Prostate gland (tissue), 2 donors: ENCODE data around the gene TMC8. TPM values are rescaled to one million over a fixed set of nuclear protein-coding genes. Genes with fewer than 3 reads are reported as not detected.

Source experiments
- DNase-seq: peaks from one replicate; pipeline ENCODE4 v3.0.0-alpha.2; 2019; ENCODE audit warnings: low spot score
- H3K27ac ChIP-seq, 2 donors: fragments of 200-600 bp; sonication (generic); 2 replicates each; pipeline ENCODE4 v1.5.1; 2017 to 2019
- H3K27me3 ChIP-seq: fragments of 200-600 bp; sonication (generic); replicated peaks from 2 replicates; pipeline ENCODE4 v1.5.1; 2019; ENCODE audit not compliant: insufficient read depth
- H3K36me3 ChIP-seq, 2 donors: fragments of 200-600 bp; sonication (generic); 1 replicate in 1 of 2; 2 replicates in 1 of 2; pipeline versions ENCODE4 v1.5.1 to v1.8.1; 2017 to 2019
- H3K4me1 ChIP-seq: fragments of 200-600 bp; sonication (generic); replicated peaks from 2 replicates; pipeline ENCODE4 v1.5.1; 2019
- H3K4me3 ChIP-seq, 2 donors: fragments of 200-600 bp; sonication (generic); 2 replicates each; pipeline ENCODE4 v1.5.1; 2017 to 2019
- H3K9me3 ChIP-seq: fragments of 200-600 bp; sonication (generic); 2 replicates; pipeline ENCODE4 v1.5.1; 2017
- POLR2A ChIP-seq: fragments of 450-650 bp; IDR thresholded peaks from one replicate; pipeline ENCODE4 v1.6.1; 2016; ENCODE audit warnings: antibody characterized with exemption, mild to moderate bottlenecking
- POLR2AphosphoS5 ChIP-seq: sonication (generic); formaldehyde crosslinking; IDR thresholded peaks from one replicate; pipeline ENCODE4 v1.6.1; 2017; ENCODE audit warnings: antibody characterized with exemption
- WGBS: methylation state at CpG from one replicate; pipeline ENCODE4 v1.1.5; 2018; 5-methylcytosine and 5-hydroxymethylcytosine counted together
- intact Hi-C: fragments of 100-400 bp; cut with DNase I; formaldehyde crosslinking; loops from one replicate; pipeline ENCODE4 v1.14.2; 2022
- total RNA-seq, 2 donors: library from RNA; depleted of rRNA; stranded (reverse); fragments of >200 nt; gene quantifications; one replicate each; pipeline ENCODE4 v1.1.0, GENCODE V29; 2016
- TF ChIP-seq, protein P1 (sequence below), 4 experiments: fragments of 200-600 bp in 2 of 4; fragments of 450-650 bp in 2 of 4; sonication (generic) in 2 of 4; IDR thresholded peaks; 1 replicate in 3 of 4; 2 replicates in 1 of 4; pipeline ENCODE4 v1.5.1; 2016 to 2019; ENCODE audit warnings: antibody characterized with exemption in 4 of 4, mild to moderate bottlenecking in 2 of 4, moderate library complexity in 2 of 4

TMC8 gene
- total RNA-seq, 2 donors from 2014 or later: 1.2 to 3.3 TPM

GRCh38 chr17:78172249-78173051 is 41.9 kb downstream of the TMC8 start:
- Histone ChIP-seq H3K36me3 (peaks cover 0 to 6% of the 10 kb centered on the region in 2 donors), H3K27ac (peak overlapping the region; percentile 76 to 95), H3K9me3 (no peaks in the 10 kb centered on the region), H3K4me3 (no peak overlapping the region), H3K4me1 (peaks cover 18% of the 10 kb centered on the region), H3K27me3 (no peaks in the 10 kb centered on the region)
- TF ChIP-seq, protein P1, sequence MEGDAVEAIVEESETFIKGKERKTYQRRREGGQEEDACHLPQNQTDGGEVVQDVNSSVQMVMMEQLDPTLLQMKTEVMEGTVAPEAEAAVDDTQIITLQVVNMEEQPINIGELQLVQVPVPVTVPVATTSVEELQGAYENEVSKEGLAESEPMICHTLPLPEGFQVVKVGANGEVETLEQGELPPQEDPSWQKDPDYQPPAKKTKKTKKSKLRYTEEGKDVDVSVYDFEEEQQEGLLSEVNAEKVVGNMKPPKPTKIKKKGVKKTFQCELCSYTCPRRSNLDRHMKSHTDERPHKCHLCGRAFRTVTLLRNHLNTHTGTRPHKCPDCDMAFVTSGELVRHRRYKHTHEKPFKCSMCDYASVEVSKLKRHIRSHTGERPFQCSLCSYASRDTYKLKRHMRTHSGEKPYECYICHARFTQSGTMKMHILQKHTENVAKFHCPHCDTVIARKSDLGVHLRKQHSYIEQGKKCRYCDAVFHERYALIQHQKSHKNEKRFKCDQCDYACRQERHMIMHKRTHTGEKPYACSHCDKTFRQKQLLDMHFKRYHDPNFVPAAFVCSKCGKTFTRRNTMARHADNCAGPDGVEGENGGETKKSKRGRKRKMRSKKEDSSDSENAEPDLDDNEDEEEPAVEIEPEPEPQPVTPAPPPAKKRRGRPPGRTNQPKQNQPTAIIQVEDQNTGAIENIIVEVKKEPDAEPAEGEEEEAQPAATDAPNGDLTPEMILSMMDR (IDR thresholded peaks at IDR 0.05): no peak
- TF ChIP-seq POLR2AphosphoS5 (peak; percentile 16), POLR2A (peak; percentile 25)
- no peak for DNase-seq
- intact Hi-C loops: loop anchor here (10.0 kb wide), 1 partner anchor 128 kb away; no protein-coding TSS in a partner anchor
- 49% methylated on average over 18 of the region's 19 CpGs for WGBS

DNA sequence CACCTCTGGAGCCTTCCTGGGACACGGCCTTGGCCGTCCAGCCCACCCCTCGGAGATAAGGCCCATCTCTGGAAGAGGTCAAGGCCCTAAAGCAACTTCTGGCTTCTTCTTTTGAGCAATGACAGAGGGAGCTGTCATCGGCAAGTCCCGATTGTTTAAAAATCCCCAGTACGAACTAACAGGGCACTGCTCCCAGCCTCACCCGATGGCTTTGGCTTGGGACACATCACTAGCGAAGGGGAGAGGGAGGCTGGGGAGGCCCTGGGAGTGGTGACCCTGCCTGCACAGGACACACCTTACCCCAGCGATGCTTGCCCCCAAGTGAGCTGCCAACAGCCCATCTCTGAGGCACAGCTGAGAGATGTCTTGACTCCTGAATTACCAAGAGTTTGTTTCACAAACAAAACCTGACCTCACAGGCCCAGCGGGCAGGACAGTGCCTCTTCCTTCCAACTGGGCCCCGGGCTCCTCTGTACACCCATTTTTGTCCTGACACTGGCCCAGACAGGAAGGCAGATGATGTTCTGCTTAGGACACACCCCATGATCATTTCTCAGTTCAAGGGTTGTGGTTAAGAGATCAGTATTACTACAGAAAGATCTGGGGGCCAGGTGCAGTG is 42.6 kb downstream of the TMC8 start:
- H3K9me3 ChIP-seq: no peaks in the 10 kb centered on the region
- H3K27me3 ChIP-seq: no peaks in the 10 kb centered on the region
- TF ChIP-seq POLR2A (no peak), POLR2AphosphoS5 (no peak)
- TF ChIP-seq, protein P1 (IDR thresholded peaks at IDR 0.05): no peak
- peak overlapping the region; percentile 76 to 95 for H3K27ac ChIP-seq
- no peak overlapping the region for H3K4me3 ChIP-seq
- DNase-seq: no peak
- peaks cover 18% of the 10 kb centered on the region for H3K4me1 ChIP-seq
- intact Hi-C loops: loop anchor here (10.0 kb wide), 1 partner anchor 128 kb away; no protein-coding TSS in a partner anchor
- peaks cover 0 to 6% of the 10 kb centered on the region in 2 donors for H3K36me3 ChIP-seq
- WGBS: 46% methylated on average over 11 of the region's 11 CpGs

DNA sequence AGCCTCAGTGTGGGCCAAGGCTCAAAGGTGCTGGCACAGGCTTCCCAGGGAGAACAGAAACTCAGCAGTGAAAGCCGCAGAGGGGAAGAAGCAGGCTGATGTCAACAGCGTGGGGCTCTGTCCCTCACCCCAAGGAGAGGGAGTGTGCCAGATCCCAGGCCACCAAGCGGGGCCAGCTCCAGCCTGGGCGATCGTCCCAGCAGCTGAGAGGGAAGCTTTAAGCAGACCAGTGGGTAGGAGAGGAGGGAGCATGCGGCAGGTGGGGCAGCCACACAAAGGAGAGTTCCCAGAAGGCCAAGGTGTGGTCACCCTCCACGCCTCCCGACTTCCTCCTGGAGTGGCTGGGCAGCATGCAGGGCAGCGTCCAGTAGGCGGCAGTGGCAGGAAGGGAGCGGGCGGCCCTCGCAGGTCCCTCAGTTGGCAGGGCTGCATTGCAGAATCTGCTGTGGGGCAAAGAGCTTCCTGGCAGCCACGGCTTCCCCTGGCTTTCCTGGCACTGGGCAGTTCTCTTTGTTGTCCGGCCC is 43.8 kb downstream of the TMC8 start:
- WGBS: 41% methylated on average over 6 of the region's 15 CpGs
- Histone ChIP-seq H3K4me1 (peaks cover 18% of the 10 kb centered on the region), H3K27ac (peak overlapping the region; percentile 76 to 95), H3K9me3 (no peaks in the 10 kb centered on the region), H3K27me3 (no peaks in the 10 kb centered on the region), H3K36me3 (peaks cover 0 to 6% of the 10 kb centered on the region in 2 donors), H3K4me3 (no peak overlapping the region)
- TF ChIP-seq POLR2A: peak; percentile 38
- TF ChIP-seq, protein P1 (IDR thresholded peaks at IDR 0.05): peak; percentile 33 to 89 (median 72)
- peak; percentile 76 for TF ChIP-seq POLR2AphosphoS5
- intact Hi-C loops: loop anchor here (10.0 kb wide), 1 partner anchor 130 kb away; no protein-coding TSS in a partner anchor
- peak; percentile 84 for DNase-seq

GRCh38 chr17:78174870-78175642 is 44.5 kb downstream of the TMC8 start:
- Histone ChIP-seq H3K36me3 (peaks cover 0 to 6% of the 10 kb centered on the region in 2 donors), H3K4me3 (no peak overlapping the region), H3K9me3 (no peaks in the 10 kb centered on the region), H3K27ac (peak overlapping the region; percentile 76 to 95), H3K27me3 (no peaks in the 10 kb centered on the region), H3K4me1 (peaks cover 18% of the 10 kb centered on the region)
- WGBS: 75% methylated on average over 28 of the region's 28 CpGs
- TF ChIP-seq POLR2A (no peak), POLR2AphosphoS5 (no peak)
- TF ChIP-seq, protein P1 (IDR thresholded peaks at IDR 0.05): peak in 1 of 4 experiments; percentile 1
- intact Hi-C loops: loop anchor here (10.0 kb wide), 1 partner anchor 130 kb away; no protein-coding TSS in a partner anchor
- DNase-seq: no peak
